Suprapubic skin (tissue), 4 donors: ENCODE data around the gene VAV2. TPM values are rescaled to one million over a fixed set of nuclear protein-coding genes. Genes with fewer than 3 reads are reported as not detected.

ENCODE experiments used
- DNase-seq, 2 donors: peaks; one replicate each; pipeline ENCODE4 v3.0.0-alpha.2; 2019; ENCODE audit warnings: low spot score in 2 of 2
- H3K27ac ChIP-seq: fragments of 200-600 bp; sonication (generic); one replicate; pipeline ENCODE4 v1.5.1; 2019
- H3K27me3 ChIP-seq: fragments of 200-600 bp; sonication (generic); one replicate; pipeline ENCODE4 v1.5.1; 2019
- H3K36me3 ChIP-seq: fragments of 200-600 bp; sonication (generic); one replicate; pipeline ENCODE4 v1.5.1; 2019
- H3K4me1 ChIP-seq: fragments of 200-600 bp; sonication (generic); one replicate; pipeline ENCODE4 v1.5.1; 2019
- H3K4me3 ChIP-seq: fragments of 200-600 bp; sonication (generic); one replicate; pipeline ENCODE4 v1.5.1; 2019; ENCODE audit warnings: mild to moderate bottlenecking
- H3K9me3 ChIP-seq: fragments of 200-600 bp; sonication (generic); one replicate; pipeline ENCODE4 v1.5.1; 2019
- CTCF ChIP-seq, 2 donors: fragments of 200-600 bp in 1 of 2; fragments of 450-650 bp in 1 of 2; sonication (generic) in 1 of 2; IDR thresholded peaks; one replicate each; pipeline ENCODE4 v1.5.1; 2016 to 2019; ENCODE audit warnings: antibody characterized with exemption in 2 of 2, mild to moderate bottlenecking in 1 of 2, moderate library complexity in 1 of 2
- EP300 ChIP-seq: sonication (generic); formaldehyde crosslinking; IDR thresholded peaks from one replicate; pipeline ENCODE4 v1.6.1; 2017; ENCODE audit warnings: antibody characterized with exemption
- POLR2A ChIP-seq, 2 donors: fragments of 450-650 bp; IDR thresholded peaks; one replicate each; pipeline ENCODE4 v1.6.1; 2017; ENCODE audit warnings: antibody characterized with exemption in 2 of 2, mild to moderate bottlenecking in 2 of 2, moderate library complexity in 2 of 2
- POLR2AphosphoS5 ChIP-seq, 3 donors: sonication (generic); formaldehyde crosslinking; IDR thresholded peaks; one replicate each; pipeline ENCODE4 v1.6.1; 2017; ENCODE audit warnings: antibody characterized with exemption in 3 of 3
- WGBS: methylation state at CpG from one replicate; pipeline ENCODE4 v1.1.5; 2018; 5-methylcytosine and 5-hydroxymethylcytosine counted together
- total RNA-seq, 4 donors: library from RNA; depleted of rRNA; stranded (reverse); fragments of >200 nt; gene quantifications; one replicate each; pipeline ENCODE4 v1.1.0, GENCODE V29; 2016

Gene VAV2
- total RNA-seq, 4 donors from 2014 or later: 5.2 to 10.3 (median 6.4) TPM

DNA sequence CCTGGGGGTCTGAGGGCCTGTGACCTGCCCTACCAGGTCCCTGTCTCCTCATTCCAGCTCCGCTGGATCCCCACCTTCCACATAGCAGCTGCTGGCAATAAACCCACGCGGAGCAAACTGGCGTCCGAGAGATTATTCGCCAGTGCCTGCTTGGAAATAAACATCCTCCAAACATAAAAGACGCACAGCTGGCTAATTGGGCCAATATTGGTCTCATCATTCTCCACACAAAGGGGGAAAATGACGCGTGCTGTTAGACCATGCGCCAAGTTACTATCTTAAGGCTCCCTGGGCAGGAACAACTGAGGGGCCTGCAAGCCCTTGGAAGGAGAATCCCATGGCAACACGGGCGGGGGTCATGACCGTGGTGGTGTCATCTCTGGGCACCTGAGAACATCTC is 180.7 kb downstream of the VAV2 start:
- WGBS: 86% methylated on average over 13 of the region's 13 CpGs

GRCh38 chr9:133810556-133811195 is 181.4 kb downstream of the VAV2 start:
- H3K27me3 ChIP-seq: no peaks in the 10 kb centered on the region
- H3K36me3 ChIP-seq: peaks cover 13% of the 10 kb centered on the region
- no peak overlapping the region for H3K27ac ChIP-seq
- no peaks in the 10 kb centered on the region for H3K4me1 ChIP-seq
- no peaks in the 10 kb centered on the region for H3K9me3 ChIP-seq
- 89% methylated on average over 10 of the region's 23 CpGs for WGBS
- no peak for DNase-seq
- no peak for TF ChIP-seq POLR2A (IDR thresholded peaks at IDR 0.05)
- no peak overlapping the region for H3K4me3 ChIP-seq

More for the DNA sequence above, 180.7 kb downstream of the VAV2 start:
- no peak for DNase-seq
- TF ChIP-seq EP300: no peak
- TF ChIP-seq POLR2A (IDR thresholded peaks at IDR 0.05): no peak
- no peak for TF ChIP-seq POLR2AphosphoS5 (IDR thresholded peaks at IDR 0.05)
- TF ChIP-seq CTCF (IDR thresholded peaks at IDR 0.05): no peak
- H3K36me3 ChIP-seq: peaks cover 13% of the 10 kb centered on the region
- no peaks in the 10 kb centered on the region for H3K27me3 ChIP-seq
- H3K4me3 ChIP-seq: no peak overlapping the region
- no peaks in the 10 kb centered on the region for H3K4me1 ChIP-seq
- H3K9me3 ChIP-seq: no peaks in the 10 kb centered on the region
- no peak overlapping the region for H3K27ac ChIP-seq

- H3K36me3 ChIP-seq: peaks cover 13% of the 10 kb centered on the region
- TF ChIP-seq EP300 (no peak), POLR2A (IDR thresholded peaks at IDR 0.05) (no peak), CTCF (IDR thresholded peaks at IDR 0.05) (no peak), POLR2AphosphoS5 (IDR thresholded peaks at IDR 0.05) (no peak)
- 90% methylated on average over 5 of the region's 7 CpGs for WGBS
These were observed 182.8 kb downstream of the VAV2 start for GRCh38 chr9:133809335-133809734.

DNA sequence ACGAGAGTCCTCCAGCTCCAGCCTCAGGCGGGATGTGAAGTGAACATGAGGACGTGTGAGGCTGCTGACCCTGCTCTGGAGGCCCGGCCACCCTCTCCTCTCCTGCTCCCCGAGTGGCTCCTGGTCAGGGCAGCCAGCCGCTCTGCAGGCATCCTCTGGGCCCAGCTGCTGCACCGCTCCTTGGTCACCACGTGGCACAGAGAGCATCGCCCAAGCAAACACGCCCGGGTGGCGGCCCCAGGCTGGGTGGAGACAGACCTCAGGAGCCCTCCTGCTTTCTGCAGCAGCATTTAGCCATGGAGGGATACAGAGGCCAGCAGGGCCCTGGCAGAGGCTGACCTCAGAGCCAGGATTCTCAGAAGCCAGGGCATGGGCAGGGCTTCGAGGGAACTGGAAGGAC is 184.3 kb downstream of the VAV2 start:
- TF ChIP-seq POLR2AphosphoS5 (IDR thresholded peaks at IDR 0.05) (no peak), EP300 (no peak), CTCF (IDR thresholded peaks at IDR 0.05) (no peak), POLR2A (IDR thresholded peaks at IDR 0.05) (no peak)
- no peak overlapping the region for H3K4me3 ChIP-seq
- H3K27ac ChIP-seq: no peak overlapping the region
- no peaks in the 10 kb centered on the region for H3K27me3 ChIP-seq
- 85% methylated on average over 8 of the region's 13 CpGs for WGBS
- H3K9me3 ChIP-seq: no peaks in the 10 kb centered on the region
- peaks cover 13% of the 10 kb centered on the region for H3K36me3 ChIP-seq
- DNase-seq: no peak
- H3K4me1 ChIP-seq: peaks cover 7% of the 10 kb centered on the region

More at GRCh38 chr9:133809335-133809734, 182.8 kb downstream of the VAV2 start:
- DNase-seq: no peak
- Histone ChIP-seq H3K4me3 (no peak overlapping the region), H3K27me3 (no peaks in the 10 kb centered on the region), H3K9me3 (no peaks in the 10 kb centered on the region), H3K27ac (no peak overlapping the region), H3K4me1 (no peaks in the 10 kb centered on the region)

GRCh38 chr9:133807037-133807436 is 185.1 kb downstream of the VAV2 start:
- H3K36me3 ChIP-seq: peaks cover 13% of the 10 kb centered on the region
- peaks cover 7% of the 10 kb centered on the region for H3K4me1 ChIP-seq

More at GRCh38 chr9:133807037-133807436, 185.1 kb downstream of the VAV2 start:
- WGBS: 96% methylated on average over 4 of the region's 14 CpGs
- H3K9me3 ChIP-seq: no peaks in the 10 kb centered on the region
- H3K4me3 ChIP-seq: no peak overlapping the region
- H3K27ac ChIP-seq: no peak overlapping the region
- TF ChIP-seq POLR2A (IDR thresholded peaks at IDR 0.05): no peak
- no peak for TF ChIP-seq CTCF (IDR thresholded peaks at IDR 0.05)
- no peak for TF ChIP-seq EP300
- TF ChIP-seq POLR2AphosphoS5 (IDR thresholded peaks at IDR 0.05): no peak
- no peaks in the 10 kb centered on the region for H3K27me3 ChIP-seq
- DNase-seq: no peak
